Transverse colon (tissue), 4 donors: ENCODE data around the gene ZNF415.
"Not testable (repeated sequence)": the region's sequence is repeated elsewhere in the genome, so short reads cannot be mapped to it uniquely, and the experiment has no call there.

ENCODE experiments used
- POLR2A ChIP-seq: fragments of 450-650 bp; IDR thresholded peaks from one replicate; pipeline ENCODE4 v1.6.1; 2016; ENCODE audit warnings: antibody characterized with exemption, mild to moderate bottlenecking, moderate library complexity
- POLR2AphosphoS5 ChIP-seq, 3 donors: sonication (generic); formaldehyde crosslinking; IDR thresholded peaks; one replicate each; pipeline ENCODE4 v1.6.1; 2016; ENCODE audit warnings: antibody characterized with exemption in 3 of 3
- TF ChIP-seq, protein P1 (sequence below), 5 experiments: fragments of 200-600 bp in 3 of 5; fragments of 450-650 bp in 2 of 5; sonication (generic) in 3 of 5; IDR thresholded peaks; 1 replicate in 2 of 5; 2 replicates in 3 of 5; pipeline ENCODE4 v1.5.1; 2016 to 2017; ENCODE audit warnings: antibody characterized with exemption in 5 of 5, inconsistent platforms in 3 of 5, mild to moderate bottlenecking in 2 of 5, moderate library complexity in 1 of 5

DNA sequence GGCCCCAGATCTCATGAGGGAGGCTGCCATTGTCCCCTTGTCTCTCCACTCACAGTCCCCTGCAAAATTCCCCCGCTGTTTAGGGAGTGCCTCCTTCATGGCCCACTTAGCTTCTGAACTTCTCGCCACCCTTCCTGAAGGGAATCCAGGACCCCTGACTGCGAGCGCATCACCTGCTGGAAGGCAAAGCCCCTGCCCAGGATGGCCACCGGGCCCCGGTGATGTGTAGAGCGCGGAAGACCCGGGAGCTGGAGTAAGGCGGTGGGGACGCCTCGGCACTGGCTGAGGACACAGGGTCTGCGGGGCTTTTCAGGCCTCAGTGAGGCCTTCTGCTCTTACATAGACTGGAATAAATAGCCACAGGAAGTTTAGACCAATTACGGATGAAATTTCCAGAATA lies 34.1 kb downstream of the ZNF415 start:
- TF ChIP-seq, protein P1, sequence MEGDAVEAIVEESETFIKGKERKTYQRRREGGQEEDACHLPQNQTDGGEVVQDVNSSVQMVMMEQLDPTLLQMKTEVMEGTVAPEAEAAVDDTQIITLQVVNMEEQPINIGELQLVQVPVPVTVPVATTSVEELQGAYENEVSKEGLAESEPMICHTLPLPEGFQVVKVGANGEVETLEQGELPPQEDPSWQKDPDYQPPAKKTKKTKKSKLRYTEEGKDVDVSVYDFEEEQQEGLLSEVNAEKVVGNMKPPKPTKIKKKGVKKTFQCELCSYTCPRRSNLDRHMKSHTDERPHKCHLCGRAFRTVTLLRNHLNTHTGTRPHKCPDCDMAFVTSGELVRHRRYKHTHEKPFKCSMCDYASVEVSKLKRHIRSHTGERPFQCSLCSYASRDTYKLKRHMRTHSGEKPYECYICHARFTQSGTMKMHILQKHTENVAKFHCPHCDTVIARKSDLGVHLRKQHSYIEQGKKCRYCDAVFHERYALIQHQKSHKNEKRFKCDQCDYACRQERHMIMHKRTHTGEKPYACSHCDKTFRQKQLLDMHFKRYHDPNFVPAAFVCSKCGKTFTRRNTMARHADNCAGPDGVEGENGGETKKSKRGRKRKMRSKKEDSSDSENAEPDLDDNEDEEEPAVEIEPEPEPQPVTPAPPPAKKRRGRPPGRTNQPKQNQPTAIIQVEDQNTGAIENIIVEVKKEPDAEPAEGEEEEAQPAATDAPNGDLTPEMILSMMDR (IDR thresholded peaks at IDR 0.05): not testable (repeated sequence)
- TF ChIP-seq POLR2A; POLR2AphosphoS5 (IDR thresholded peaks at IDR 0.05): not testable (repeated sequence)
